Thymus (tissue), 11 donors: ENCODE measurements around the gene BRINP3. TPM values are rescaled to one million over a fixed set of nuclear protein-coding genes. Genes with fewer than 3 reads are reported as not detected.

Experiments
- DNase-seq, 9 donors: peaks; one replicate each; pipeline ENCODE4 v3.0.0-alpha.2; 2013; ENCODE audit warnings: low spot score in 9 of 9, low read depth in 6 of 9, missing footprints in 1 of 9
- H3K27ac ChIP-seq, 2 donors: one replicate each; pipeline ENCODE4 v1.5.1; 2013; ENCODE audit warnings: control low read depth in 1 of 2, low read depth in 1 of 2, low read length in 1 of 2, mild to moderate bottlenecking in 1 of 2, moderate library complexity in 1 of 2
- H3K27me3 ChIP-seq, 2 donors: one replicate each; pipeline ENCODE4 v1.5.1; 2013; ENCODE audit warnings: low read length in 1 of 2; ENCODE audit not compliant: control insufficient read depth in 2 of 2, insufficient read depth in 1 of 2
- H3K36me3 ChIP-seq, 2 donors: one replicate each; pipeline ENCODE4 v1.5.1; 2013; ENCODE audit warnings: low read length in 1 of 2, mild to moderate bottlenecking in 1 of 2, moderate library complexity in 1 of 2; ENCODE audit not compliant: control insufficient read depth in 2 of 2, insufficient read depth in 2 of 2
- H3K4me1 ChIP-seq, 2 donors: one replicate each; pipeline ENCODE4 v1.5.1; 2013; ENCODE audit warnings: low read length in 2 of 2; ENCODE audit not compliant: control insufficient read depth in 2 of 2, insufficient read depth in 2 of 2
- H3K4me3 ChIP-seq, 2 donors: one replicate each; pipeline ENCODE4 v1.5.1; 2013; ENCODE audit warnings: low read length in 2 of 2, control low read depth in 1 of 2, mild to moderate bottlenecking in 1 of 2
- H3K9me3 ChIP-seq, 2 donors: one replicate each; pipeline ENCODE4 v1.5.1; 2013; ENCODE audit warnings: low read length in 1 of 2, mild to moderate bottlenecking in 1 of 2; ENCODE audit not compliant: control insufficient read depth in 2 of 2, insufficient read depth in 1 of 2
- WGBS: extraction: QIAGEN DNeasy Blood & Tissue Kit; methylation state at CpG from one replicate; pipeline ENCODE4 v1.1.7; 2013; 5-methylcytosine and 5-hydroxymethylcytosine counted together
- polyA plus RNA-seq: library from polyadenylated mRNA; stranded (reverse); fragments of 200-250 nt; gene quantifications from one replicate; pipeline ENCODE4 v1.2.3, GENCODE V29; 2013
- total RNA-seq: library from RNA; stranded (reverse); fragments of 120-200 nt; gene quantifications from one replicate; pipeline ENCODE4 v1.2.4, GENCODE V29; 2013
- donor health status: healthy.

Gene BRINP3
- total and polyA plus RNA-seq, 2 donors = 0.02 to 0.47 TPM

GRCh38 chr1:190312763-190313162, 164.9 kb downstream of the BRINP3 start:
- no peaks in the 10 kb centered on the region for H3K36me3 ChIP-seq
- H3K27me3 ChIP-seq = no peaks in the 10 kb centered on the region
- H3K27ac ChIP-seq = no peak overlapping the region
- no peaks in the 10 kb centered on the region for H3K4me1 ChIP-seq
- DNase-seq = no peak
- H3K9me3 ChIP-seq = no peaks in the 10 kb centered on the region
- 93% methylated on average over 1 of the region's 1 CpG for WGBS
- H3K4me3 ChIP-seq = no peak overlapping the region

DNA sequence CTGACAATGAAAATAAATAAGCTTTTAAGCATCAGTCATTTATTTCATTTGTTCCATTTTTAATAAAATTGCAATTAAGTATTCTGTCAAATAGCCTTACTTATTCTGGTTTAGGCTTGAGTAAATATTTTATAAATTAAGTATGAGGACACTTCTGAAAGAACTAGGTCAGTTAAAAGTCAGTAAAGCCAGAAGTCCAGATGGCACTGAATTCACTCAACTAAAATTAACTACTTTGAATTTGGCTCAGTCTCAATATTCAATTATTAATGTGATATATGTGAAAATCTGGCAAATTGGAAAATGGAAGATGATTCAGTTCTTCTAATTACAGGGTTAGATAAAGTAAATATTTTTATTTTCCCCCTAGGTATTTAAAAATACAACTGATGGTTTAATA, 174.2 kb downstream of the BRINP3 start:
- Histone ChIP-seq H3K4me1 (no peaks in the 10 kb centered on the region), H3K36me3 (no peaks in the 10 kb centered on the region), H3K27ac (no peak overlapping the region), H3K4me3 (no peak overlapping the region), H3K9me3 (no peaks in the 10 kb centered on the region), H3K27me3 (no peaks in the 10 kb centered on the region)
- no peak for DNase-seq

DNA sequence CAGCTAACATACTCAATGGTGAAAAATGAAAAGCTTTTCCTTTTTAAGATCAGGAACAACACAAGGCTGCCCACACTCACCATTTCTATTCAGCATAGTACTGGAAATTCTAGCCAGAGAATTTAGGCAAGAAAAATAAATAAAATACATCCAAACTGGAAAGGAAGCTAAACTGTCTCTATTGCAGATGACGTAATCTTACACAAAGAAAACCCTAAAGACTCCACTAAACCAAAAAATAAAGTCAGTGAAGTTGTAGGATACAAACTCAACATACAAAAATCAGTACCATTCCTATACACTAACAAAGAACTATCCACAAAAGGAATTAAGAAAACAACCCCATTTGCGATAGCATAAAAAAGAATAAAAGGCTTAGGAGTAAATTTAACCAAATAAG, 181.2 kb downstream of the BRINP3 start:
- Histone ChIP-seq H3K36me3 (no peaks in the 10 kb centered on the region), H3K9me3 (no peaks in the 10 kb centered on the region), H3K4me1 (no peaks in the 10 kb centered on the region), H3K27ac (no peak overlapping the region), H3K4me3 (no peak overlapping the region), H3K27me3 (no peaks in the 10 kb centered on the region)
- DNase-seq = no peak
- 89% methylated on average over 2 of the region's 2 CpGs for WGBS

DNA sequence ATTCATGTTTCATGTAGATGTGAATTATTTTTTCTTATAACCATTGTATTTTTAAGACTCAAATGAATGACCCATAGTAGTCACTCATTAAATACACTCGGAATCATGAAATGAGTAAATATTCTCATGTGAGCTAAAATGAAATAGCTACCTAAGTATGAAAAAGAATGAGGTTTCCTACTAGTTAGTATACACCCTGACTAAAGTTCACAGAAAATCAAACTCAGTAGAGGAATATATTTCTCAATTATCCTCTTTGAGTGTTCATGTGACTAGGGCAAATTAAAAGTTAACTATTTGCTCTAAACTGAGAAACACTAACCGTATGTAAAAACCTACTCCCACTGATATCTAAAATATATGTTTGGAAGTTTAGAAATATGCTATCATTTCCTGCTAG, 187.8 kb downstream of the BRINP3 start:
- Histone ChIP-seq H3K27ac (no peak overlapping the region), H3K27me3 (no peaks in the 10 kb centered on the region), H3K9me3 (no peaks in the 10 kb centered on the region), H3K4me3 (no peak overlapping the region), H3K36me3 (no peaks in the 10 kb centered on the region), H3K4me1 (no peaks in the 10 kb centered on the region)
- WGBS = 96% methylated on average over 2 of the region's 2 CpGs
- DNase-seq = no peak

DNA sequence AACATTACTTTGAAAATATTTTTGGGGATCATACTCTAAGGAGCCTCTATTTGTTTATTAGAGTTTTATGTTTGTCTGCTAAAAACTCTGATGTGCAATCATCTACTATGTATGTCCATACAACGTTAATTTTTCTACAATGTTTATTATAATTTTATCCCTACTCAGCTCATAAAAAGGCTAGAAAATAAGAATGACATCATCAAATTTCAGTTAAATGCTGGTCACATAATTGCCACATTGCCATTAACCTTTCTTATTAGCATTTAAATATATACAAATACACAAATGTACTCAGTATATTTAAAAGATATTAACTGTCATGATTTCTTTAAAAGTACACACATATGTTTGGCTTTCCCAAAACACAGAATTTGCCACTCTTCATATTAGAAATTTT, 191.6 kb downstream of the BRINP3 start:
- no peak overlapping the region for H3K27ac ChIP-seq
- WGBS = 93% methylated on average over 1 of the region's 1 CpG

DNA sequence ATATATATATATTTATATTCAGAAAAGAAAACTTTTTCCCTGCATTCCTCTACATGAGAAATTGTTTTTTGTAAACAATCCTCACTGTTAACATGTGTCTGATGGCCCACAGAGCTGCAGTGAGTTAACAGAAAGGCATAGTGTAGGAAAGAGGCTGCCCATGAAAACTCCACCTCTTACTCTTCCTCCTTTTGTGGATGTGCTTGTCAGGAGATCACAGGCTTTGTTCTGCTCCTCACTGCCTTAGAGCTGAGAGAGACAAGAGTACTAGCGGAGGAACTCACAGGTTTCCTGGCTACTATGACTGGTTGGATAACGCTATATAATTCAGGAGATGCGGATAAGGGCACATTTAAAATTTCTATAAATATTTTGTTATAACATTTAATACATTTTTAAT, 200.6 kb downstream of the BRINP3 start:
- WGBS = 94% methylated on average over 3 of the region's 3 CpGs
- DNase-seq = no peak
- no peaks in the 10 kb centered on the region for H3K4me1 ChIP-seq
- no peak overlapping the region for H3K4me3 ChIP-seq
- H3K27ac ChIP-seq = no peak overlapping the region
- no peaks in the 10 kb centered on the region for H3K27me3 ChIP-seq
- H3K36me3 ChIP-seq = no peaks in the 10 kb centered on the region
- no peaks in the 10 kb centered on the region for H3K9me3 ChIP-seq

More for the DNA sequence above, 191.6 kb downstream of the BRINP3 start:
- Histone ChIP-seq H3K27me3 (no peaks in the 10 kb centered on the region), H3K4me3 (no peak overlapping the region), H3K4me1 (no peaks in the 10 kb centered on the region), H3K36me3 (no peaks in the 10 kb centered on the region), H3K9me3 (no peaks in the 10 kb centered on the region)
- no peak for DNase-seq

DNA sequence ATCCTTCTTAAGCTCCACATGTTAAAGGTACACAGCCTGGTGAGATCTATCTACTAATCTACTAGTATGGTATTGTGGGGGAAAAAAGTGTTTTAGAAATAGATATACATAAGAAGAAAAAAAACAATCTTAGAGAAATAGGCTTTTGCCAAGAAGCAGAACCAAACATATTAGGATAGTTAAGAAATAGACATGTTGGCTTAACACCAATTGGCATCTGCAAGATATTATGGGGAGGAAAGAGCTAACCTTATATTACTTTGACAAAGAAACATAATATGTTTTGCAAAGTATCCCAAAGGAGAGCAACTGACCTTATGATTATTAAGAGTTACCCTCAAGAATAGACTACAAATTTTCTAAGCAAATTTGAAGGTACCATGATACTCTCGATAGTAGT, 202.9 kb downstream of the BRINP3 start:
- Histone ChIP-seq H3K36me3 (no peaks in the 10 kb centered on the region), H3K27me3 (no peaks in the 10 kb centered on the region), H3K9me3 (no peaks in the 10 kb centered on the region), H3K4me3 (no peak overlapping the region), H3K27ac (no peak overlapping the region), H3K4me1 (no peaks in the 10 kb centered on the region)
- no peak for DNase-seq
- WGBS = 91% methylated on average over 1 of the region's 1 CpG

DNA sequence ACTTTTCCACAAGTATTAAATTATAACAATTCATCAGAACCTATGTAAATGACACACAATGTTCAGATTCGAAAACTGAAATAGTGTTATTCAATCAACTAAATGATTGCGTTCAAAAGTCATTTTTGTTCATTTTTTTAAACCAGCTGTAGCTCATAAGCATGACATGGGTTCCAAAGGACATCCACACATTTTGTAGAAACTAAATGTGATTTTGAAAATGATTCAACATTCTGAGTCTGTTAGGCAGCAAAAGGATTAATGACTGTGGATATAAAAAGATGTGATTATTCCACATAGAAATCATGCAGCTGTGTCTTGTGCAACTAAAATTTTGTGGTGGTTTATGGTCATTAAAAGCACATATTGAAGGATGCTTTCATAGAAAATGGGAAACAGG, 204.5 kb downstream of the BRINP3 start:
- 92% methylated on average over 2 of the region's 2 CpGs for WGBS
- no peaks in the 10 kb centered on the region for H3K27me3 ChIP-seq
- no peak for DNase-seq
- H3K4me3 ChIP-seq = no peak overlapping the region
- H3K36me3 ChIP-seq = no peaks in the 10 kb centered on the region
- no peak overlapping the region for H3K27ac ChIP-seq
- H3K9me3 ChIP-seq = no peaks in the 10 kb centered on the region
- no peaks in the 10 kb centered on the region for H3K4me1 ChIP-seq

GRCh38 chr1:190262538-190262937, 215.1 kb downstream of the BRINP3 start:
- H3K36me3 ChIP-seq = no peaks in the 10 kb centered on the region
- no peak overlapping the region for H3K27ac ChIP-seq
- no peak overlapping the region for H3K4me3 ChIP-seq
- DNase-seq = no peak
- H3K9me3 ChIP-seq = no peaks in the 10 kb centered on the region
- H3K4me1 ChIP-seq = no peaks in the 10 kb centered on the region
- WGBS = 90% methylated on average over 3 of the region's 3 CpGs
- H3K27me3 ChIP-seq = no peaks in the 10 kb centered on the region

GRCh38 chr1:190259424-190259823, 218.2 kb downstream of the BRINP3 start:
- no peak for DNase-seq
- no peaks in the 10 kb centered on the region for H3K36me3 ChIP-seq
- H3K27ac ChIP-seq = no peak overlapping the region
- no peak overlapping the region for H3K4me3 ChIP-seq
- 94% methylated on average over 1 of the region's 1 CpG for WGBS
- no peaks in the 10 kb centered on the region for H3K27me3 ChIP-seq
- H3K4me1 ChIP-seq = no peaks in the 10 kb centered on the region
- H3K9me3 ChIP-seq = no peaks in the 10 kb centered on the region
